H9 (cell line): ENCODE data around the gene LHFPL6. TPM values are rescaled to one million over a fixed set of nuclear protein-coding genes. Genes with fewer than 3 reads are reported as not detected.

Source experiments
- DNase-seq: peaks from one replicate; pipeline ENCODE4 v3.0.0-alpha.2; 2017
- H2AFZ ChIP-seq: one replicate; pipeline ENCODE4 v1.6.1; 2013; ENCODE audit warnings: mild to moderate bottlenecking, low read length, control low read depth, moderate library complexity
- H2AK5ac ChIP-seq: 2 replicates; pipeline ENCODE4 v1.6.1; 2013; ENCODE audit warnings: low read length, control low read depth, mixed read lengths; ENCODE audit not compliant: insufficient read length
- H2BK120ac ChIP-seq: one replicate; pipeline ENCODE4 v1.6.1; 2013; ENCODE audit warnings: low read depth, mild to moderate bottlenecking, low read length, control low read depth, inconsistent platforms; ENCODE audit not compliant: poor library complexity, severe bottlenecking
- H2BK12ac ChIP-seq: 2 replicates; pipeline ENCODE4 v1.6.1; 2013; ENCODE audit warnings: low read length, control low read depth, mixed read lengths, low read depth; ENCODE audit not compliant: insufficient read length
- H2BK15ac ChIP-seq: 2 replicates; pipeline ENCODE4 v1.6.1; 2013; ENCODE audit warnings: low read depth, low read length, control low read depth
- H2BK20ac ChIP-seq: one replicate; pipeline ENCODE4 v1.6.1; 2013; ENCODE audit warnings: low read depth, mild to moderate bottlenecking, low read length, control low read depth, inconsistent platforms; ENCODE audit not compliant: poor library complexity, severe bottlenecking
- H2BK5ac ChIP-seq: 2 replicates; pipeline ENCODE4 v1.6.1; 2013; ENCODE audit warnings: low read length, control low read depth, mixed read lengths; ENCODE audit not compliant: insufficient read length
- H3K14ac ChIP-seq: 2 replicates; pipeline ENCODE4 v1.6.1; 2013; ENCODE audit warnings: low read length, control low read depth; ENCODE audit not compliant: insufficient read depth
- H3K18ac ChIP-seq: 2 replicates; pipeline ENCODE4 v1.6.1; 2013; ENCODE audit warnings: low read depth, mild to moderate bottlenecking, mixed read lengths, low read length, control low read depth; ENCODE audit not compliant: insufficient read length
- H3K23ac ChIP-seq: 2 replicates; pipeline ENCODE4 v1.6.1; 2013; ENCODE audit warnings: low read length, control low read depth, mixed read lengths, low read depth; ENCODE audit not compliant: insufficient read length
- H3K23me2 ChIP-seq: 2 replicates; pipeline ENCODE4 v1.6.1; 2013; ENCODE audit warnings: low read depth, mild to moderate bottlenecking, mixed read lengths, low read length, control low read depth; ENCODE audit not compliant: insufficient read length, poor library complexity, severe bottlenecking
- H3K27ac ChIP-seq: 2 replicates; pipeline ENCODE4 v1.5.1; 2013; ENCODE audit warnings: low read length, control low read depth, mixed read lengths, low read depth; ENCODE audit not compliant: insufficient read length
- H3K27me3 ChIP-seq: 2 replicates; pipeline ENCODE4 v1.6.1; 2013; ENCODE audit warnings: low read length, control low read depth, inconsistent platforms; ENCODE audit not compliant: insufficient read depth
- H3K4ac ChIP-seq: 2 replicates; pipeline ENCODE4 v1.6.1; 2013; ENCODE audit warnings: low read depth, mild to moderate bottlenecking, control low read depth, inconsistent platforms, low read length, moderate library complexity
- H3K4me1 ChIP-seq: 2 replicates; pipeline ENCODE4 v1.6.1; 2013; ENCODE audit warnings: low read length, control low read depth, inconsistent platforms; ENCODE audit not compliant: insufficient read depth
- H3K4me2 ChIP-seq: 2 replicates; pipeline ENCODE4 v1.6.1; 2013; ENCODE audit warnings: low read length, control low read depth, mixed read lengths; ENCODE audit not compliant: insufficient read length, insufficient read depth
- H3K56ac ChIP-seq: 2 replicates; pipeline ENCODE4 v1.6.1; 2013; ENCODE audit warnings: low read depth, mild to moderate bottlenecking, mixed read lengths, low read length, control low read depth; ENCODE audit not compliant: insufficient read length
- H3K79me1 ChIP-seq: 2 replicates; pipeline ENCODE4 v1.6.1; 2013; ENCODE audit warnings: low read depth, mild to moderate bottlenecking, moderate library complexity, low read length, control low read depth, inconsistent platforms; ENCODE audit not compliant: insufficient read depth, poor library complexity, severe bottlenecking
- H3K79me2 ChIP-seq: 2 replicates; pipeline ENCODE4 v1.6.1; 2013; ENCODE audit warnings: low read length, control low read depth, inconsistent platforms; ENCODE audit not compliant: insufficient read depth
- H3K9ac ChIP-seq: 2 replicates; pipeline ENCODE4 v1.6.1; 2013; ENCODE audit warnings: low read length, control low read depth, mixed read lengths; ENCODE audit not compliant: insufficient read length; ENCODE audit errors: extremely low read depth
- H3K9me3 ChIP-seq: one replicate; pipeline ENCODE4 v1.6.1; 2013; ENCODE audit warnings: low read depth, low read length, inconsistent platforms; ENCODE audit not compliant: control insufficient read depth
- H3T11ph ChIP-seq: one replicate; pipeline ENCODE4 v1.6.1; 2013; ENCODE audit warnings: mild to moderate bottlenecking, low read length, control low read depth, inconsistent platforms
- H4K20me1 ChIP-seq: one replicate; pipeline ENCODE4 v1.6.1; 2013; ENCODE audit not compliant: control insufficient read depth, insufficient read length, insufficient read depth
- H4K5ac ChIP-seq: 2 replicates; pipeline ENCODE4 v1.6.1; 2013; ENCODE audit warnings: low read depth, mild to moderate bottlenecking, mixed read lengths, low read length, control low read depth; ENCODE audit not compliant: insufficient read length
- H4K8ac ChIP-seq: replicated peaks from 2 replicates; pipeline ENCODE4 v1.6.1; 2013; ENCODE audit warnings: low read length, control low read depth, mixed read lengths, low read depth; ENCODE audit not compliant: insufficient read length
- H4K91ac ChIP-seq: 2 replicates; pipeline ENCODE4 v1.6.1; 2013; ENCODE audit warnings: low read depth, mild to moderate bottlenecking, moderate library complexity, mixed read lengths, low read length, control low read depth; ENCODE audit not compliant: insufficient read length
- H3K27ac Mint-ChIP-seq, 3 experiments: 2 replicates in 2 of 3; 3 replicates in 1 of 3; pipeline ENCODE4 v1.8.0; 2020 to 2021; ENCODE audit warnings: mixed read lengths in 3 of 3, mild to moderate bottlenecking in 1 of 3, moderate library complexity in 1 of 3
- H3K27me3 Mint-ChIP-seq: 2 replicates; pipeline ENCODE4 v1.8.0; 2021; ENCODE audit warnings: low read depth, mild to moderate bottlenecking, moderate library complexity, mixed read lengths
- H3K36me3 Mint-ChIP-seq, 3 experiments: 2 replicates in 2 of 3; 3 replicates in 1 of 3; pipeline ENCODE4 v1.8.0; 2020 to 2021; ENCODE audit warnings: low read depth in 3 of 3, mixed read lengths in 3 of 3; ENCODE audit not compliant: insufficient read depth in 1 of 3
- H3K4me1 Mint-ChIP-seq, 2 experiments: 2 replicates each; pipeline ENCODE4 v1.8.0; 2020; ENCODE audit warnings: mixed read lengths in 2 of 2
- H3K4me3 Mint-ChIP-seq, 2 experiments: 2 replicates in 1 of 2; 3 replicates in 1 of 2; pipeline ENCODE4 v1.8.0; 2020 to 2021; ENCODE audit warnings: mild to moderate bottlenecking in 2 of 2, mixed read lengths in 2 of 2, moderate library complexity in 1 of 2
- H3K9me3 Mint-ChIP-seq, 2 experiments: 2 replicates in 1 of 2; 3 replicates in 1 of 2; pipeline ENCODE4 v1.8.0; 2020; ENCODE audit warnings: mild to moderate bottlenecking in 2 of 2, mixed read lengths in 2 of 2, moderate library complexity in 1 of 2
- whole genome bisulfite sequencing: extraction: QIAGEN DNeasy Blood & Tissue Kit; methylation state at CpG from one replicate; pipeline ENCODE4 v1.1.7; 2013; ENCODE audit warnings: missing lambda C conversion rate, low lambda C conversion rate, mixed read lengths; ENCODE audit not compliant: insufficient read length; ENCODE audit errors: extremely low coverage; 5-methylcytosine and 5-hydroxymethylcytosine counted together
- total RNA-seq: library from RNA; stranded (reverse); gene quantifications from 2 replicates; pipeline ENCODE4 v1.2.1, GENCODE V29; 2021
- TF ChIP-seq, protein P1 (sequence below): fragments of 200-600 bp; sonication (generic); conservative IDR thresholded peaks from 3 replicates; pipeline ENCODE4 v1.8.0; 2021; ENCODE audit warnings: antibody characterized with exemption, mild to moderate bottlenecking

The LHFPL6 gene
- total RNA-seq, 1 experiment from 2014 or later, result 3.5 TPM

GRCh38 chr13:39391761-39392160 lies 211.2 kb downstream of the LHFPL6 start:
- H3K27me3 ChIP-seq, result peaks cover 46% of the 10 kb centered on the region
- H3K4me1 Mint-ChIP-seq, result no peaks in the 10 kb centered on the region; a peak in 1 of 4 replicates

More at GRCh38 chr13:39391761-39392160, 211.2 kb downstream of the LHFPL6 start:
- no peak overlapping the region for H3K9ac ChIP-seq
- no peaks in the 10 kb centered on the region for H3K79me2 ChIP-seq
- no peak overlapping the region for H2BK12ac ChIP-seq
- Mint-ChIP-seq H3K36me3 (no peaks in the 10 kb centered on the region), H3K4me3 (no peak overlapping the region), H3K27me3 (peaks cover 100% of the 10 kb centered on the region), H3K27ac (no peak overlapping the region), H3K9me3 (no peaks in the 10 kb centered on the region; a peak in 1 of 5 replicates)
- H2BK20ac ChIP-seq, result no peak overlapping the region
- H3T11ph ChIP-seq, result no peak overlapping the region
- no peaks in the 10 kb centered on the region for H3K9me3 ChIP-seq
- H2BK15ac ChIP-seq, result no peak overlapping the region
- H3K56ac ChIP-seq, result no peak overlapping the region
- no peaks in the 10 kb centered on the region for H3K23me2 ChIP-seq
- H2AFZ ChIP-seq, result no peak overlapping the region
- DNase-seq, result no peak
- no peak overlapping the region for H4K8ac ChIP-seq
- no peak overlapping the region for H2AK5ac ChIP-seq
- H2BK120ac ChIP-seq, result no peak overlapping the region
- H2BK5ac ChIP-seq, result no peak overlapping the region
- no peak overlapping the region for H3K14ac ChIP-seq
- no peaks in the 10 kb centered on the region for H3K4me1 ChIP-seq
- TF ChIP-seq, protein P1, sequence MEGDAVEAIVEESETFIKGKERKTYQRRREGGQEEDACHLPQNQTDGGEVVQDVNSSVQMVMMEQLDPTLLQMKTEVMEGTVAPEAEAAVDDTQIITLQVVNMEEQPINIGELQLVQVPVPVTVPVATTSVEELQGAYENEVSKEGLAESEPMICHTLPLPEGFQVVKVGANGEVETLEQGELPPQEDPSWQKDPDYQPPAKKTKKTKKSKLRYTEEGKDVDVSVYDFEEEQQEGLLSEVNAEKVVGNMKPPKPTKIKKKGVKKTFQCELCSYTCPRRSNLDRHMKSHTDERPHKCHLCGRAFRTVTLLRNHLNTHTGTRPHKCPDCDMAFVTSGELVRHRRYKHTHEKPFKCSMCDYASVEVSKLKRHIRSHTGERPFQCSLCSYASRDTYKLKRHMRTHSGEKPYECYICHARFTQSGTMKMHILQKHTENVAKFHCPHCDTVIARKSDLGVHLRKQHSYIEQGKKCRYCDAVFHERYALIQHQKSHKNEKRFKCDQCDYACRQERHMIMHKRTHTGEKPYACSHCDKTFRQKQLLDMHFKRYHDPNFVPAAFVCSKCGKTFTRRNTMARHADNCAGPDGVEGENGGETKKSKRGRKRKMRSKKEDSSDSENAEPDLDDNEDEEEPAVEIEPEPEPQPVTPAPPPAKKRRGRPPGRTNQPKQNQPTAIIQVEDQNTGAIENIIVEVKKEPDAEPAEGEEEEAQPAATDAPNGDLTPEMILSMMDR, result no peak
- no peak overlapping the region for H3K27ac ChIP-seq
- H3K4ac ChIP-seq, result no peak overlapping the region
- H3K79me1 ChIP-seq, result no peaks in the 10 kb centered on the region
- no peak overlapping the region for H4K5ac ChIP-seq
- H4K20me1 ChIP-seq, result no peaks in the 10 kb centered on the region
- no peak overlapping the region for H4K91ac ChIP-seq
- H3K18ac ChIP-seq, result no peak overlapping the region
- no CpG with 5 or more reads among the region's 2 CpGs for WGBS
- H3K23ac ChIP-seq, result no peak overlapping the region
- no peak overlapping the region for H3K4me2 ChIP-seq
